ENCODE results near the gene CRIP2.

DNA sequence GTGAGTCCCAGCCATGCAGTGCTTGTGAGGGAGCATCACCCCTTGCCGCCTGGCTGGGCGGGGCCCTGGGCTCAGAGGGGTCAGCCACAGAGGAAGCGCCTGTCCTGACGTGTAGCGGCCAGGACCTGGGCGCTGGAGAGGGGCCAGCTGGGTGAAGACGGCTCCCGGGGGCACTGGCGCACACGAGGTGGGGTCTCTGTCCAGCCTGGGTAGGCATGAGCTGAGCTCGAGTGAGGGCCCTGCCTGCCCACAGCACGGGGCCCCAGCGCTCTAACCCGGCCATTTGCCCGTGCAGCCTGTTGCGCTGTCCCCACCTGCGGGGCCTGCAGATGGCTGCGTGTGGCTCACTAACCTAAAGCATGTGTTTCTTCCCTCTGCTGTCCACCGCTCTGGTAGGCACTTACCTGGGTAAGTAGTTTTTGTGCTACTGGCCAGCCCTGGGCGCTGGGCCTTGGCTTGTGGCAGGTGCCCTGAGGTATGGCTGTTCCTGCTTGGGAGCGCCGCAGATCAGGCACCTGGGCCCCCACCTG lies 6.6 kb upstream of the CRIP2 start:
- TF ChIP-seq EZH2 (IDR thresholded peaks at IDR 0.05; ENCODE audit: borderline replicate concordance, insufficient read depth, low read depth, low read length, poor library complexity, severe bottlenecking) = no peak
- TF ChIP-seq, protein P1, sequence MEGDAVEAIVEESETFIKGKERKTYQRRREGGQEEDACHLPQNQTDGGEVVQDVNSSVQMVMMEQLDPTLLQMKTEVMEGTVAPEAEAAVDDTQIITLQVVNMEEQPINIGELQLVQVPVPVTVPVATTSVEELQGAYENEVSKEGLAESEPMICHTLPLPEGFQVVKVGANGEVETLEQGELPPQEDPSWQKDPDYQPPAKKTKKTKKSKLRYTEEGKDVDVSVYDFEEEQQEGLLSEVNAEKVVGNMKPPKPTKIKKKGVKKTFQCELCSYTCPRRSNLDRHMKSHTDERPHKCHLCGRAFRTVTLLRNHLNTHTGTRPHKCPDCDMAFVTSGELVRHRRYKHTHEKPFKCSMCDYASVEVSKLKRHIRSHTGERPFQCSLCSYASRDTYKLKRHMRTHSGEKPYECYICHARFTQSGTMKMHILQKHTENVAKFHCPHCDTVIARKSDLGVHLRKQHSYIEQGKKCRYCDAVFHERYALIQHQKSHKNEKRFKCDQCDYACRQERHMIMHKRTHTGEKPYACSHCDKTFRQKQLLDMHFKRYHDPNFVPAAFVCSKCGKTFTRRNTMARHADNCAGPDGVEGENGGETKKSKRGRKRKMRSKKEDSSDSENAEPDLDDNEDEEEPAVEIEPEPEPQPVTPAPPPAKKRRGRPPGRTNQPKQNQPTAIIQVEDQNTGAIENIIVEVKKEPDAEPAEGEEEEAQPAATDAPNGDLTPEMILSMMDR (IDR thresholded peaks at IDR 0.05) = no peak

Measured in B cell (primary cell).